Immature natural killer cell (primary cell): ENCODE measurements around the gene PSD. TPM values are rescaled to one million over a fixed set of nuclear protein-coding genes. Genes with fewer than 3 reads are reported as not detected.
A peak's percentile ranks its signal among the peaks of the same experiment; 100 is the strongest.

ENCODE experiments used
- DNase-seq, 3 donors: peaks; one replicate each; pipeline ENCODE4 v3.0.0; 2022; ENCODE audit warnings: mixed read lengths in 1 of 3
- H3K27ac Mint-ChIP-seq, 6 donors: one replicate each; pipeline ENCODE4 v1.8.0; 2020; ENCODE audit warnings: mixed read lengths in 6 of 6, mild to moderate bottlenecking in 5 of 6, inconsistent platforms in 4 of 6, moderate library complexity in 3 of 6
- H3K27me3 Mint-ChIP-seq, 3 donors: one replicate each; pipeline ENCODE4 v1.8.0; 2020 to 2021; ENCODE audit warnings: low read depth in 3 of 3, mild to moderate bottlenecking in 3 of 3, mixed read lengths in 3 of 3, moderate library complexity in 3 of 3, inconsistent platforms in 1 of 3
- H3K36me3 Mint-ChIP-seq, 3 donors: one replicate each; pipeline ENCODE4 v1.8.0; 2020; ENCODE audit warnings: mixed read lengths in 3 of 3, inconsistent platforms in 2 of 3, mild to moderate bottlenecking in 2 of 3
- H3K4me1 Mint-ChIP-seq, 2 donors: one replicate each; pipeline ENCODE4 v1.8.0; 2020; ENCODE audit warnings: inconsistent platforms in 2 of 2, mild to moderate bottlenecking in 2 of 2, mixed read lengths in 2 of 2, moderate library complexity in 1 of 2
- H3K4me3 Mint-ChIP-seq, 5 donors: one replicate each; pipeline ENCODE4 v1.8.0; 2020; ENCODE audit warnings: mild to moderate bottlenecking in 5 of 5, mixed read lengths in 5 of 5, inconsistent platforms in 3 of 5, moderate library complexity in 3 of 5
- H3K9me3 Mint-ChIP-seq, 6 donors: one replicate each; pipeline ENCODE4 v1.8.0; 2020; ENCODE audit warnings: mild to moderate bottlenecking in 6 of 6, mixed read lengths in 6 of 6, inconsistent platforms in 4 of 6, moderate library complexity in 3 of 6
- polyA plus RNA-seq, 3 donors: library from polyadenylated mRNA; unstranded; fragments of 300-500 nt; fragmentation: Illumina TruSeq; gene quantifications; one replicate each; pipeline ENCODE4 v1.2.3, GENCODE V29; 2021

The PSD gene
- polyA plus RNA-seq, 3 donors from 2014 or later: 1.2 to 2.2 (median 2.0) TPM

GRCh38 chr10:102421507-102421756 is 2.8 kb upstream of the PSD start:
- Mint-ChIP-seq H3K27ac (peak overlapping the region in 4 of 6 donors; percentile 53 to 96 (median 72)), H3K9me3 (no peaks in the 10 kb centered on the region), H3K4me3 (peak overlapping the region; percentile 94 to 100 (median 99)), H3K36me3 (peaks cover 0 to 3% (median 0%) of the 10 kb centered on the region in 3 donors), H3K4me1 (peaks cover 39 to 48% of the 10 kb centered on the region in 2 donors), H3K27me3 (peaks cover 9 to 24% (median 16%) of the 10 kb centered on the region in 3 donors)
- DNase-seq: no peak

GRCh38 chr10:102420714-102421506 is 2.3 kb upstream of the PSD start, which contains the start of gene FBXL15:
FBXL15 (plus strand) TSS chr10:102420836; CDS start chr10:102421130, 294 bp downstream.
- peaks cover 9 to 25% (median 16%) of the 10 kb centered on the region in 3 donors for H3K27me3 Mint-ChIP-seq
- H3K9me3 Mint-ChIP-seq: no peaks in the 10 kb centered on the region
- peak; percentile 96 for DNase-seq
- H3K27ac Mint-ChIP-seq: peak within 1 kb of the TSS; percentile 86 to 97 (median 96)
- peaks cover 39 to 48% of the 10 kb centered on the region in 2 donors for H3K4me1 Mint-ChIP-seq
- peak within 1 kb of the TSS; percentile 94 to 100 (median 99) for H3K4me3 Mint-ChIP-seq
- H3K36me3 Mint-ChIP-seq: peaks cover 0 to 2% (median 0%) of the 10 kb centered on the region in 3 donors

DNA sequence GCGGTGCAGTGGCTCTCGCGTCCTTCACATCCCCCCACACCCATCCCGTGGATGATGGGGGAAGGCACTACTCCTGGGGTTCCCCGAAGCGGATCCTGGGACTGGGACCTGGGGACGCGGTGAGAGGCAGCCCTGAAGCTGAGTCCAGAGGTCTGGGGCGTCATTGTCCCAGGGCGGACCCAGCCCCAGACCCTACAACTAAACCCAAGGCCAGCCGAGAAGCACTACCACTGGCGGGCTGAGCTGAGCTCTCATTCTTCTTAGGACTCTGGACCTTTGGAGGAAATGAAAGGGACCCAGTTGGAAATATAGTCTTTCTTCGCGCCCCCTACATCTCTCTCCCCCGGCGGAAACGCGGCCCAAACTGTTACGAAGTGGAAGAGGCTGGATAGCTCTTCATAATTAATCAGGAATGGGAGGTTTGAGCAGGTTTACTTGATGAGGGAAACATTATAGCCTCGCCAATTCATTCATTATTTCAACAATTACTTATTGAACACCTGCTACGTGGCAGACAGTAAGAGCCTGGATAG is 1.7 kb upstream of the PSD start:
- Mint-ChIP-seq H3K27ac (peak overlapping the region; percentile 86 to 97 (median 96)), H3K27me3 (peaks cover 9 to 28% (median 16%) of the 10 kb centered on the region in 3 donors), H3K36me3 (peaks cover 0 to 2% (median 0%) of the 10 kb centered on the region in 3 donors), H3K4me3 (peak overlapping the region; percentile 94 to 100 (median 99)), H3K4me1 (peaks cover 39 to 48% of the 10 kb centered on the region in 2 donors), H3K9me3 (no peaks in the 10 kb centered on the region)
- no peak for DNase-seq

GRCh38 chr10:102419269-102420180 is 940 bp upstream of the PSD start:
- H3K36me3 Mint-ChIP-seq: peaks cover 0 to 2% (median 0%) of the 10 kb centered on the region in 3 donors
- peaks cover 39 to 48% of the 10 kb centered on the region in 2 donors for H3K4me1 Mint-ChIP-seq
- peaks cover 9 to 28% (median 16%) of the 10 kb centered on the region in 3 donors for H3K27me3 Mint-ChIP-seq
- no peaks in the 10 kb centered on the region for H3K9me3 Mint-ChIP-seq
- peak overlapping the region in 1 of 6 donors; percentile 84 for H3K27ac Mint-ChIP-seq
- DNase-seq: peak; percentile 68 to 73 (median 72)
- peak overlapping the region; percentile 94 to 100 (median 99) for H3K4me3 Mint-ChIP-seq

GRCh38 chr10:102416695-102417094 is 1.9 kb downstream of the PSD start:
- Mint-ChIP-seq H3K36me3 (peaks cover 0 to 2% (median 0%) of the 10 kb centered on the region in 3 donors), H3K27me3 (peaks cover 14 to 33% (median 19%) of the 10 kb centered on the region in 3 donors), H3K27ac (no peak overlapping the region), H3K4me3 (no peak overlapping the region), H3K9me3 (no peaks in the 10 kb centered on the region), H3K4me1 (peaks cover 22 to 27% of the 10 kb centered on the region in 2 donors)
- DNase-seq: no peak

DNA sequence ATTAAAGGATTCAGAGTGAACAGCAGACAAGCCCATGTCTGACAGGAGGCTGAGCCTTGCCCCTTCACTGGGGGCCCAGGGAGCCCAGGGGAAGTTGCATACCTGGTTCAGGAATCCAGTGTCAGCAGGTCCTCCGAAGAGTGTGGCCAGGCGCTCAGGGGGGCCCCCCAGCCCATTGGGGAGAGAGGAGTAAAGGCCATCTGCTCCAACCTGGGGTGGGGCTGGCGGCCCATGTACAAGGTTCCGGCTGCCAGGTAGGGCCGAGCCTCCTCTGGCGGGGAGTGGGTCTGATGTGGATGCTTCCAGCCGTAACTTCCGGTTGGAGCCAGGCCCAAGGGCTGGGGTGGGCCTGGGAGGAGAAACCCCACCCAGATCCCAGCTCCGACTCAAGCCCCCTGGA is 2.3 kb downstream of the PSD start:
- no peak overlapping the region for H3K27ac Mint-ChIP-seq
- no peaks in the 10 kb centered on the region for H3K9me3 Mint-ChIP-seq
- no peak overlapping the region for H3K4me3 Mint-ChIP-seq
- H3K36me3 Mint-ChIP-seq: peaks cover 0 to 2% (median 0%) of the 10 kb centered on the region in 3 donors
- H3K27me3 Mint-ChIP-seq: peaks cover 15 to 35% (median 19%) of the 10 kb centered on the region in 3 donors
- no peak for DNase-seq
- H3K4me1 Mint-ChIP-seq: peaks cover 22 to 27% of the 10 kb centered on the region in 2 donors

DNA sequence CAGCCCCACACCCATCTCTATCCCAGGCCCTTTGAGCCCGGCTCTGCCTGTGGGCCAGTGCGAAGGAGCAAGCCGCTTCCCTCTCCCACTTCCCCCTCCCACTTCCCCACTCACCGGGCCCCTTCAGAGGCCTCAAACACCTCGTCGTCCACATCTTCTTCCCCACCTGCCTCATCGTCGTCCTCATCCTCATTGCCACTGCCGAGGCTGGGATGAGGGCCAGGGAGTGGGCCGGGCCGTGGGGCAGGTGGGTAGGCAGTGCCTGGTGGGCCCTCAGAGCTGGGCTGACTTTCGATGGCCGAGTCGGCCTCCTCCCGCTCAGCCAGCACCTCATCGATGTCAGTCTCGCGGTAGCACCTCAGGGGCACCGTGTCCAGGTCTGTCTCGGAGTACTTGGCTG is 3.8 kb downstream of the PSD start:
- H3K27ac Mint-ChIP-seq: no peak overlapping the region
- no peak for DNase-seq

DNA sequence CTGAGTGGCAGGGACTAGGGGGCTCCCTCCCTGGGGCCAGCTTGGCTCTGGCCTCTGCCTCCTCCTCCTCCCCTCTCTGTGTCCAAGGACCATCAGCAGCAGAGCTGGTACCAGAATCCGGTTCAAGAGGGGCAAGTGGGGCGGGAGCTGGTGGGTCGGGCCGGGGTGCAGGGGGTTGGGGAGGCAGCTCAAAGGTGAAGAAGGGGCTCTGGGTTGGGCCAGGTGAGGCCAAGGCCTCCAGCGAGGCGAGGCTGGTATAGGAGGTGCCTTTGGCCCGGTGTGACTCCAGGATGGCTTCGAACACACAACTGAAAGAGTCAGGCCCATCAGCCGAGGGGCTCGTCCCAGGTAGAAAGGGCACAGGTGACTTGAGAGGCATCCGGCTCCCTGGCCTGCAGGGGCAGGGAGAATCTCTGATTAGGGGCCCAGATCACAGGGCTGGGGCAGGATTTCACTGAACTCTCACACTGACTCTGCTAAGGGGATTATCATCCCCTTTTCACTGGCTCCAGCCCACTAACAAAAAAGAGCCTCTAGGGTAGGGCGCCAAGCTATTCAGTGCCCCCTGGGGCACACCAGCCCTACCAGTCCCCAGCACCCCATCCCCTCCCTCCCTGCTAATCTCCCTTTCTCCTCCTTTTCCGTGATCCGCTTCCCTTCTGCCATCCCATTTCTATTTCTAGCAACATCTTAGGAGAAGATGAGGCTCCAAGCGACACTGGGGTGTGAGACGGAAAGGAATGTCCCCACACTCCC is 4.6 kb downstream of the PSD start:
- H3K27ac Mint-ChIP-seq: no peak overlapping the region
- H3K27me3 Mint-ChIP-seq: peaks cover 15 to 36% (median 17%) of the 10 kb centered on the region in 3 donors

More for the DNA sequence above, 3.8 kb downstream of the PSD start:
- Mint-ChIP-seq H3K4me1 (peaks cover 12 to 22% of the 10 kb centered on the region in 2 donors), H3K27me3 (peaks cover 18 to 38% (median 19%) of the 10 kb centered on the region in 3 donors), H3K4me3 (no peak overlapping the region), H3K9me3 (peaks cover 0 to 2% (median 0%) of the 10 kb centered on the region in 6 donors), H3K36me3 (peaks cover 0 to 2% (median 2%) of the 10 kb centered on the region in 3 donors)

GRCh38 chr10:102413053-102413705 is 5.4 kb downstream of the PSD start:
- no peak overlapping the region for H3K4me3 Mint-ChIP-seq
- peaks cover 16 to 41% (median 20%) of the 10 kb centered on the region in 3 donors for H3K27me3 Mint-ChIP-seq
- no peak overlapping the region for H3K27ac Mint-ChIP-seq
- H3K9me3 Mint-ChIP-seq: peaks cover 0 to 3% (median 0%) of the 10 kb centered on the region in 6 donors
- peaks cover 0 to 4% (median 2%) of the 10 kb centered on the region in 3 donors for H3K36me3 Mint-ChIP-seq
- DNase-seq: no peak
- peaks cover 9 to 17% of the 10 kb centered on the region in 2 donors for H3K4me1 Mint-ChIP-seq

More for the DNA sequence above, 4.6 kb downstream of the PSD start:
- H3K4me1 Mint-ChIP-seq: peaks cover 10 to 19% of the 10 kb centered on the region in 2 donors
- DNase-seq: no peak
- no peak overlapping the region for H3K4me3 Mint-ChIP-seq
- H3K36me3 Mint-ChIP-seq: peaks cover 0 to 4% (median 2%) of the 10 kb centered on the region in 3 donors
- H3K9me3 Mint-ChIP-seq: peaks cover 0 to 3% (median 0%) of the 10 kb centered on the region in 6 donors

DNA sequence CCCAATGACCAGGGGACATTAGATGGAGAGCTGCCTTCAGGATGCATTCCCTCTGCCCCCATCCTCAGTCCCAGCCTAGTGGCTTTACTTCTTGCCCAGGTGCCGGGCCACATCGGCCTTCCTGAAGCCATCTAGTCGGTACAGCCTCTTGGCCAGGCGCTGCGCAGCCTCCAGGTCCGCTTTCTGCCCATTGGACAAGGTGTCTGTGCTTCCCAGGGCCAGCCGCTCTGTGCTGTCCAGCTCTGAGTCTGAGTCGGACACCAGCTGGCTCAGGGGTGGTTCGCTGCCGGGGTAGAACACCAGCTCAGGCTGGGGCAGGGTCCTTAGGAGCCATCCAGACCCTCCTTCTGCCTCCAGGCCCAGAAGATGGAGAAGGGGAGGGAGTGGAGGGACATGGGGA is 6.3 kb downstream of the PSD start:
- no peak overlapping the region for H3K27ac Mint-ChIP-seq
- no peak for DNase-seq
- H3K4me3 Mint-ChIP-seq: no peak overlapping the region
- H3K9me3 Mint-ChIP-seq: peaks cover 0 to 3% (median 0%) of the 10 kb centered on the region in 6 donors
- H3K36me3 Mint-ChIP-seq: peaks cover 0 to 4% (median 2%) of the 10 kb centered on the region in 3 donors
- peaks cover 9 to 18% of the 10 kb centered on the region in 2 donors for H3K4me1 Mint-ChIP-seq
- peaks cover 20 to 33% (median 21%) of the 10 kb centered on the region in 3 donors for H3K27me3 Mint-ChIP-seq

- peaks cover 9 to 18% of the 10 kb centered on the region in 2 donors for H3K4me1 Mint-ChIP-seq
- H3K36me3 Mint-ChIP-seq: peaks cover 0 to 4% (median 2%) of the 10 kb centered on the region in 3 donors
- peaks cover 0 to 3% (median 0%) of the 10 kb centered on the region in 6 donors for H3K9me3 Mint-ChIP-seq
- H3K27me3 Mint-ChIP-seq: peaks cover 21 to 32% (median 23%) of the 10 kb centered on the region in 3 donors
- no peak for DNase-seq
- H3K4me3 Mint-ChIP-seq: peak overlapping the region in 3 of 5 donors; percentile 18 to 33 (median 26)
- H3K27ac Mint-ChIP-seq: no peak overlapping the region
Observed at GRCh38 chr10:102411341-102412255, 7.0 kb downstream of the PSD start.
